EL (cell line): Measurements from ENCODE around the gene FOXO3.
A peak's percentile ranks its signal among the peaks of the same experiment; 100 is the strongest.
"Not testable (repeated sequence)": the region's sequence is repeated elsewhere in the genome, so short reads cannot be mapped to it uniquely, and the experiment has no call there.

Experiments used
- DNase-seq: peaks from one replicate; pipeline ENCODE4 v3.0.0-alpha.2; 2016

The FOXO3 gene

DNA sequence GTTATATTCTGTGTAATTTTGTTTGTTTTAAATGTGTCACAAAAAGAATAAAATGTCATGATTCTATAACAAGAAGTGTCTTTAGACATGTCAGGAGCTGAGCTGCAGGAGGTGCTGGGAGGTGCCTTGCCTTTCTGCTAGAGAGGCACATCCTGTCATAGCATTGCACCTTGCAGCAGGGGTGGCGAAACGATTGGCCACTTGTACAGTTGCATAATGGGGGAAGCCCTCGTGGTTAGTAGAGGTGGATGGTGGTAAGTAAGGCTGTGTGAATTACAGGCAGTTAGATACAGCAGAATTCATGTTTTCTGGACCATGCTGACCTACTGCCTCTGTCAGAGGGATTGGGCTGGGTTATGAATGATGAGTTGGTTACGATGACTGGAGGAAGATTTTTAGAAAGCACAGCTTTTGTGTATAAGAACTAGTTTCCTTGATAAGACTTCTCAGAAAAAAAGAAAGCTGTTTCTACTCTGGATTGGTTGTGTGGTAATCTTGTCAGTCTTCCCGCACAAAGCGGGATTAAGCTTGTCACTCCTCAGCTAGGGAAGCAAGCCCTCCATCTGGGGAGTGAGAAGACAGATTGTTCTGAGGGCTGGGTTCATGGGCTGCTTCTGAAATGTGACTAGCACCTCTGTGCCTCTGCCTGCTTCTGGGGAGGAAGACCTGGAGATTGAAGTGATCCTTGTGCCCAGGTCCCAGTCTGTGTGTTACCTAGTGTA is 74.9 kb downstream of the FOXO3 start:
- DNase-seq: no peak

DNA sequence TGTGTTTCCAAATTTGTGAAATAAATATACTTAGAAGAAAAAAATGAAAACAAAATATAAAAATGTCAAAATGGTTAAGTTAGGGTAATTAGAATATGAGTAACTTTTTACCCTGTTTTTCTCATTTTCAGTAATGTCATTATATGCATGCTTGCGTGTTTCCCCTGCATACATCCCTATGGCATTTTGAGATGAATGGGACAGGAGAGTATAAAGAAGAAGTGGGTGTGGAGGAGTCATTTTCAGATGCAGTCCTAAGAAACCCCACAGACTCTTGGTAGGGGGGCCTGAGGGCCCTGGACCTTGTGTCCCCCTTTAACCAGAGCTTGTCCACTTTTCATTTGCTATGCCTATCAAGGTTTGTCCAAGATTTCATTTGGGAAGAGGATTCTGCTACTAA is 77.2 kb downstream of the FOXO3 start:
- DNase-seq: no peak

DNA sequence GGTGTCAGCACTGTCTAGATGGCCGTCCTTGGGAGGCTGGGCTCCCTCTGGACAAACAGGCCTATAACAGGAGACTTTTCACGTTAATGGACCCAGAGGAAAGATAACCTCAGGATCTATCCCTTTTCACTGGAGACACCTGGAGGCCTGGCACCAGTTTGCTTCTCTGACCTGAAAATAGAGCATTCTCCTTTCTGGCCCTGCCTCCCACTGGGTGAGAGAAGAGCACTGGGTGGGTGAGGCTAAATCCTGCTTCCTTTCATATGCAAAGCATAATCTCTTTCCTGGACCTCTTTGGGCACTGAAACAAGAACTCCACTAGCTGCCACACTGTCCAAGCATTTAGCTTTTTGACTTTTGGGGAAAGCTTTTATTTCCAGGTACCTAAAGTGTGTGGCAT is 78.3 kb downstream of the FOXO3 start:
- no peak for DNase-seq

- no peak for DNase-seq
Measured at GRCh38 chr6:108640104-108640503, 79.4 kb downstream of the FOXO3 start.

DNA sequence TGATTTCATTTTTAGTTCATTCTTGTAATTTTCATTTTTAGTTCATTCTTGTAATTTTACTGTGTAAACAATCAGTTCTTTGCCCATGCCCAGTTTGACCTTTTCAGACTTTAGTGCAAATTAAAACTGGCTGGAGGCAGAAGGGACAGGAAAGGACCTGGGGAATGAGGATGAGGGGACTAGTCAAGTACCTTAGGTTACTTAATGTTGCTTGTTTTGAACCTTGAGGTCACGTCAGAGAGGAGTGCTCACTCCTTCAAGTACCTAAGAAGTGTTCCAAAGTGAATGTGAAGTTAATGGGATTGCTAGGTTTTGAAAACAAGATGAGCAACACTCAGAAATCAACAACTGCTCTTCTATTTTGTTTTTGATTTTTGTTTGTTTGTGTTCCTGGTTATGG is 82.5 kb downstream of the FOXO3 start:
- DNase-seq: no peak

DNA sequence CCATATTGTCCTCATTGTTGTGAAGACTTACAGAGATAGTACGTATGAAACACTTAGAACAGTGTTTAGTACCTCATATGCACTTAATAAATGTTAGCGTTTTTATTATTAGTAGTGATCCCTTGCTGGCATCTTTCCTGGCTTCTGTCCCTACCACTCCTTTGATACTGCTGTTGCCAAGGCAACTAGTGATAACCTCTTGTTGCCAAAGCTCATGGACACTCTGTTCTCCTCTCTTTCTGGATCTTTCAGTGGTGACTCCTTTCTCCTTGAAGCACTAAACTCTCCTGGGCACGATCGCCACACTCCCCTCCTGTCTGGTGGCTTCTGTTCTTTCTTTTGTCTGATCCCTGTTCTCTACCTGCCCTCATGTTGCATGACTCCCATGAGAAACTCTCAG is 83.5 kb downstream of the FOXO3 start:
- no peak for DNase-seq

DNA sequence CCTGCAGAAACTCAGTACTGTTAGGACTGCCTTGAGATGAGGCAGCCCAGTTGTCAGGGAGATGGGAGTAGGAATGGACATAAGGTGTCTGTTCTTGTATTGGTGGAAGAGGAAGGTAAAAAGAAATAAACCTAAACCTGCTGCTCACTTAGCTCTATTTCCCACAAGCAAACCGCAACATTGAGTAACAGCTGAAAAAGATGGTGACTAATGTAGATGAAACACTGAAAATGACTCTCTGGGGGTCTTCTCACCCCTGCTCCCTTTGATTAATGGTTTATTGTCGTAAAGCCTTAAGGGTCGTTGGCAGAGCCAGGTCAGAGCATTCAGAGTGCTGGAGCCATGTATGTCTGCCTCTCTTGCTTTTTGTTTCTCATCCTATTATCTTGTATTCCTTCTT is 87.5 kb downstream of the FOXO3 start:
- no peak for DNase-seq

DNA sequence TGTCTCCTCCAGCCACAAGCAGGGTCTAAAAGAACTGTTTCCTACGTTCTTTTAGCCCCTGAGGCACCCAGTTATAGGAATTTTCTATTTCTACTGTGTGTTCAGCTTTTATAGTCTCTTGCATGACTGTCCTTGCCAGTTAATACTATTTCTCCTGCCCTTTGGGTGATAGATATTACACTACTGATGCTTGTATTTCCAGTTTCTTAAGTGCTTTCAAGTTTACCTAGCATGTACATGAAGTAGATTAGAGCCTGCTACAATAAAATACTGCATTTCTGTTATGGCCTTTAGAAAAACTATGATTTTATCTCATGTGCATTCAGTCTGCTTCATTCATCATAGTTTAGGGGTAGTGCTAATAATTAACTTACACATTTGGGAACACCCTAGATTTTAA is 89.6 kb downstream of the FOXO3 start:
- no peak for DNase-seq

GRCh38 chr6:108650781-108651180 is 90.1 kb downstream of the FOXO3 start:
- DNase-seq: peak; percentile 72

DNA sequence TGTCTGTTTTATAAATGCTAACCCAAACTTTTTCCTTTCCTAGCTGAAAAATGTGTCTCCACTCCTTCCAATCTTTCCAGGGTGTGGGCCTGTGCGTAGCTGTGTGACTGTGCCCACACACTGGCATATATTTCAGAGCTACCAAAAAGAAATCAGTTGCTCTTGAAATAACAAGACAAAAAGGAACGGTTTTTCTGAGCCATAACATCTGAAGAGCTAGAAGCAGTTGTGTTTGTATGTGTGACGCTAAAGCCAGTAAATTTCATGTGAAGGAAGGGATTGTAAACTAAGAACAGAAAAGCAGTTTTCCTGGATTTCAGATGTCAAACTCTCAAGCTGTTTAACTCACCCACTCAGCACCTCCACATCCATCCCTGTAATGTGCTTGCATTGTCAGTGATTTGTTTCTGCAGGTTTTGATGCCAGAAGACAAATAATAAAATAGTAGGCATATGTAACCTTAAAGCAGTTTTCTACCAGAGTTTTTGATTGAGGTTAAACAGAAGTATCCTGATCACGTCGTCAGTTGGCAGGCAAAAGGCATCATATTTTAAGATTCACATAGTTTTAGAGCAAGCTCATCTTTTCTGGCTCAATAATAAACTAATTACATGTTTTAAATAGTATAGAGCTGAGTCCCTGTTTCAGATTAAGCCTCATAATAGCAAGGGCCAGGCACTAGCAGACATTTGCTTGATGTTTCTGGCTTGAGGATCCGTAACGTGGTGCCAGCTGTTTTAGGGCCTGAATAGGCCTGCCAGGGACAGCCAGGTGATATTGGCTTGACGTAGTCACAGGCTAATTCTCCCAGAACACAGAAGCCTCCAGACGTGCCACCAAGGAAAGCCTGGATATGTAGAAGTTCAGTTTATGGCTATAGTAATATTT is 90.9 kb downstream of the FOXO3 start:
- DNase-seq: peak; percentile 90

GRCh38 chr6:108652375-108652774 is 91.7 kb downstream of the FOXO3 start:
- DNase-seq: no peak

DNA sequence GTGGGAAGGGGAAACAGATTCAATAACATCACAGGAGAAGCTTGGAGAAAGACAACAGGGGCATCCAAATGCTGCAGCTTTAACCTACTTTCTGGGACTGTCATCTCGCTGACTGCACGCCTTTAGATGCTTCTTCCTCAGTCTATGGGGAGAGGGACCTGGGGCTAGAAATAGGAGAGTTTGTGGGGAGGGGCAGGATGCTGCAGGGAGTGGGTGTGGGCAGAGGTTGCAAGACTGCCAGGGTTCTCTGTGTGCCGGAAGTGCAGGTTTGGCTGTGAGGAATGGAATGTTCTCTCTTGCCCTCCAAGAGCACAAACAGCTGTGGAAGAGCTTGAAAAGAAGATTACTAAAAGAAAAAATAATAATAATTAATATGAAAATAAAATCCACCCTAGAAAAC is 93.2 kb downstream of the FOXO3 start:
- DNase-seq: peak; percentile 59

GRCh38 chr6:108654465-108655106 is 93.9 kb downstream of the FOXO3 start:
- no peak for DNase-seq

- DNase-seq: peak; percentile 47
Measured at GRCh38 chr6:108655806-108656651, 95.3 kb downstream of the FOXO3 start.

- no peak for DNase-seq
Measured at GRCh38 chr6:108656836-108657235, 96.1 kb downstream of the FOXO3 start.

DNA sequence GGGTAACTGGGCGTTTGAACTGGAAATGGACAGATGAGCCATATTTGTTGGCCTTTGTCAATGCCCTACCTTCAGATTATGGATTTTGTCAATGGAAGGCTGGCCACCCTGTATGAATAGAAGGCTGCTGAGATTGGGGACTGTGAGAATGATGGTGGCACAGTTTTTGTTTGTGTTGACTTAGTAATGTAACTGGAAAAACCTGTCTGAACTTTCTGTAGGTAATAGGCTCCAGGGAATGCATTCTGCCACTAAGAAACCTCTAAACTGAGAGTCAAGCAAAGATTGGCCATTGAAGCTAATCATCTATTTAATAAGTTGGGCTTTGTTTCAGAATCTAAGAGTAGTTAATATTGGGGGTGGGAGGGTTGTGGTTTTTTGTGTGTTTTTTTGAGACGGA is 97.5 kb downstream of the FOXO3 start:
- no peak for DNase-seq

DNA sequence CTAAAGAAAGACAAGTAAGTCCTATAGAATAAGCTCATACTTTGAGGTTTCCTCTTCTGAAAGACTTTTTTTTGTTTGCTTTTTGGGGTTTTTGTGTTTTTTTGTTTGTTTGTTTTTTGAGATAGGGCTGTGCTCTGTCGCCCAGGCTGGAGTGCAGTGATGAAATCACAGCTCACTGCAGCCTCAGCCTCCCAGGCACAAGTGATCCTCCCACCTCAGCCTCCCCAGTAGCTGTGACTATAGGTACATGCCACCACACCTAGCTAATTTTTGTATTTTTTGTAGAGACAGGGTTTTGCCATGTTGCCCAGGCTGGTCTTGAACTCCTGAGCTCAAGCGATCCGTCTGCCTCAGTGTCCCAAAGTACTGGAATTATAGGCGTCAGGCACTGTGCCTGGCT is 98.1 kb downstream of the FOXO3 start:
- DNase-seq: not testable (repeated sequence)

- no peak for DNase-seq
Measured at GRCh38 chr6:108660251-108660650, 99.5 kb downstream of the FOXO3 start.

DNA sequence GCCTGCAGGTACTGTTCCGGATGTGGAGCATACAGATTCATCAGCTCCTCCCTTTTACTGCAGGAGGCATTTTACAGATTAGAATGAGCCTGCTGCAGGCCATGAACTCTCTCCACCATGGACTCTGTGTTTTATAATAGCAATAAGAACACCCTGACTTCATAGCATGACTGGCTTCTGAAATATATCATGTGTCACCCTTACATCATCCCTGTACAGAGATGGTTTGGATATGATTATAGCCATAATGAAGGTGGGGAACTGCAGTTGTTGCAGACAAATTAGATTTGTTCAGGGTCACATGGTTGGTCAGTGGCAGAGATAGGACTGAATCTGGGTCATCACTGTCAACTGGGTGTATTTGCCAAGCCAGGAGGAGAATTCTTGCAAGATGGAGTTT is 100.7 kb downstream of the FOXO3 start:
- peak; percentile 68 for DNase-seq

GRCh38 chr6:108661982-108662381 is 101.3 kb downstream of the FOXO3 start:
- no peak for DNase-seq

DNA sequence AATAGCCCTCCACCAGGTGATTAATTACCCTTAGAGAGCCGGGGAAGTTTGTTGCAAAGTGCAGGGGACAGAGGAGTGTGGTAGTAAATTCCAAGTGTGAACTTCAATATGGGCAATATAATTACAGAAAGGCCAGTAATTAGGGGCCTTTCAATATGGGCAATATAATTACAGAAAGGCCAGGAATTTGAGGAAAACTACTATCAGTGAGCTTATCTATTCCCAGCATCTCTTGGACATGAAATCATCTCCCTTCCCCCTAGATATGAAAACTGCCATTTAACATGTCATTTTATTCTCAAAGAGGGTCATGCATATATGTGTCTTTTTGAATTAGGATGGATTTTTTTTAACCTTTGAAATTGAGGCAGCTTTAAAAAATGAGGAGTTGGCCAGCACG is 102.0 kb downstream of the FOXO3 start:
- DNase-seq: no peak

GRCh38 chr6:108663494-108664064 is 102.9 kb downstream of the FOXO3 start:
- DNase-seq: not testable (repeated sequence)
